IMR-90 (cell line): ENCODE measurements around the gene GSTA5.
"Not testable (repeated sequence)": the region's sequence is repeated elsewhere in the genome, so short reads cannot be mapped to it uniquely, and the experiment has no call there.

Source experiments
- BHLHE40 ChIP-seq: fragments of 150-350 bp; IDR thresholded peaks from 2 replicates; pipeline ENCODE4 v1.6.1; 2016; ENCODE audit warnings: mild to moderate bottlenecking, low read depth, low read length
- CEBPB ChIP-seq: IDR thresholded peaks from 2 replicates; pipeline ENCODE4 v1.6.1; 2012; ENCODE audit warnings: low read depth, low read length, improper control_type of control experiment
- MAFK ChIP-seq: IDR thresholded peaks from 2 replicates; pipeline ENCODE4 v1.6.1; 2012; ENCODE audit warnings: low read depth, low read length, improper control_type of control experiment
- MAZ ChIP-seq: IDR thresholded peaks from 2 replicates; pipeline ENCODE4 v1.6.1; 2012; ENCODE audit warnings: low read depth, mild to moderate bottlenecking, low read length, improper control_type of control experiment, moderate library complexity, borderline replicate concordance
- MXI1 ChIP-seq: IDR thresholded peaks from 2 replicates; pipeline ENCODE4 v1.6.1; 2012; ENCODE audit warnings: low read depth, mild to moderate bottlenecking, low read length, moderate library complexity, borderline replicate concordance
- POLR2A ChIP-seq: IDR thresholded peaks from 2 replicates; pipeline ENCODE4 v1.6.1; 2012; ENCODE audit warnings: mild to moderate bottlenecking, low read depth, low read length
- RAD21 ChIP-seq: IDR thresholded peaks from 2 replicates; pipeline ENCODE4 v1.6.1; 2012; ENCODE audit warnings: low read length, improper control_type of control experiment
- RCOR1 ChIP-seq: IDR thresholded peaks from 2 replicates; pipeline ENCODE4 v1.6.1; 2012; ENCODE audit warnings: mild to moderate bottlenecking, low read length, improper control_type of control experiment; ENCODE audit not compliant: insufficient replicate concordance
- RFX5 ChIP-seq: IDR thresholded peaks from 2 replicates; pipeline ENCODE4 v1.8.0; 2012; ENCODE audit warnings: low read depth, mild to moderate bottlenecking, low read length, moderate library complexity
- SMC3 ChIP-seq: fragments of 150-350 bp; IDR thresholded peaks from 2 replicates; pipeline ENCODE4 v1.6.1; 2016; ENCODE audit warnings: low read depth, mild to moderate bottlenecking, antibody characterized with exemption, low read length, moderate library complexity
- TF ChIP-seq, protein P1 (sequence below): conservative IDR thresholded peaks from 2 replicates; pipeline ENCODE4 v1.5.1; 2012; ENCODE audit warnings: mild to moderate bottlenecking, low read depth, low read length, improper control_type of control experiment
- TF ChIP-seq, protein P2 (sequence below): fragments of 150-350 bp; IDR thresholded peaks from 2 replicates; pipeline ENCODE4 v1.6.1; 2017; ENCODE audit warnings: mild to moderate bottlenecking, antibody characterized with exemption, low read length, low read depth

DNA sequence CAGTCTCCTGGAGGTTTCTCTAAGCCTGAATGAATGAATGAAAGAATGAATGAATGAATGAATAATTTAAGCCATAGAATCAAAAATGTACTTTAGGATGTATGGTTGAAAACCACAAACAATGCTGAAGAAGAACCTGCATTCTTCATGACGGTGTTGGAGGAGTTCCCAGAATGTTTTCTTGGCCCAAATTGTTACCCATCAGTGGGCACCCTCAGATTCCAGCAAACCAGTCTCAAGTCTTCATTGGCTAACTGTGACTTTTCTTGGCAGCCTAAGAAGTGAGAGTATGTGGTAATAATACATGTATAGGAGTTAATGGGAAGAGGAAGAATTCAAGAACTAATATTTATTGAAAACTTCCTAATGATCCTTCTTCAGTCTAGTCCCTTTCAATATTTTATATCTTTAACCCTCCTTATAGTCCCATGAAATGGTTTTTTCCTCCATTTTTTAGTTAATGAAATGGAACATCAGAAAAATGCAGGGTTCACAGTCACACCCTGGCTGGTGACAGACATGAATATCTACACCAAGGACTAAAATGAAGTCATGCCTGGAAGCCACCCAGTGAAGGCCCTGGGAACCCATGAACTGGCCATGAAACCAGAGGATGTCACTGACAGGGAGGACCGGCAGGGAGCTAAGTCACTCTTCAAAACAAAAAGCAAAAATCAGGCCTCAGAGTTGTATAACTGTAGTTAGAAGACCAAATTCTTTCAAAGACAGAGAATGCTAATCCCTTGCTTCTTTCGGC, 29.9 kb upstream of the GSTA5 start:
- TF ChIP-seq, protein P1, sequence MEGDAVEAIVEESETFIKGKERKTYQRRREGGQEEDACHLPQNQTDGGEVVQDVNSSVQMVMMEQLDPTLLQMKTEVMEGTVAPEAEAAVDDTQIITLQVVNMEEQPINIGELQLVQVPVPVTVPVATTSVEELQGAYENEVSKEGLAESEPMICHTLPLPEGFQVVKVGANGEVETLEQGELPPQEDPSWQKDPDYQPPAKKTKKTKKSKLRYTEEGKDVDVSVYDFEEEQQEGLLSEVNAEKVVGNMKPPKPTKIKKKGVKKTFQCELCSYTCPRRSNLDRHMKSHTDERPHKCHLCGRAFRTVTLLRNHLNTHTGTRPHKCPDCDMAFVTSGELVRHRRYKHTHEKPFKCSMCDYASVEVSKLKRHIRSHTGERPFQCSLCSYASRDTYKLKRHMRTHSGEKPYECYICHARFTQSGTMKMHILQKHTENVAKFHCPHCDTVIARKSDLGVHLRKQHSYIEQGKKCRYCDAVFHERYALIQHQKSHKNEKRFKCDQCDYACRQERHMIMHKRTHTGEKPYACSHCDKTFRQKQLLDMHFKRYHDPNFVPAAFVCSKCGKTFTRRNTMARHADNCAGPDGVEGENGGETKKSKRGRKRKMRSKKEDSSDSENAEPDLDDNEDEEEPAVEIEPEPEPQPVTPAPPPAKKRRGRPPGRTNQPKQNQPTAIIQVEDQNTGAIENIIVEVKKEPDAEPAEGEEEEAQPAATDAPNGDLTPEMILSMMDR = not testable (repeated sequence)
- TF ChIP-seq POLR2A, RFX5, RAD21, MAZ, CEBPB, SMC3, BHLHE40, MAFK, MXI1, RCOR1: not testable (repeated sequence)
- TF ChIP-seq, protein P2, sequence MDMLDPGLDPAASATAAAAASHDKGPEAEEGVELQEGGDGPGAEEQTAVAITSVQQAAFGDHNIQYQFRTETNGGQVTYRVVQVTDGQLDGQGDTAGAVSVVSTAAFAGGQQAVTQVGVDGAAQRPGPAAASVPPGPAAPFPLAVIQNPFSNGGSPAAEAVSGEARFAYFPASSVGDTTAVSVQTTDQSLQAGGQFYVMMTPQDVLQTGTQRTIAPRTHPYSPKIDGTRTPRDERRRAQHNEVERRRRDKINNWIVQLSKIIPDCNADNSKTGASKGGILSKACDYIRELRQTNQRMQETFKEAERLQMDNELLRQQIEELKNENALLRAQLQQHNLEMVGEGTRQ = not testable (repeated sequence)
